Coronary artery (tissue), 2 donors: ENCODE data around the gene DACH2.

Experiments
- DNase-seq: peaks from one replicate; pipeline ENCODE4 v3.0.0-alpha.2; 2017; ENCODE audit warnings: low spot score
- H3K27ac ChIP-seq, 2 donors: fragments of 200-600 bp; sonication (generic); one replicate each; pipeline ENCODE4 v1.5.1; 2016 to 2019
- H3K4me3 ChIP-seq: fragments of 200-600 bp; sonication (generic); 2 replicates; pipeline ENCODE4 v1.5.1; 2016; ENCODE audit warnings: mild to moderate bottlenecking, moderate library complexity
- TF ChIP-seq, protein P1 (sequence below): fragments of 200-600 bp; sonication (generic); IDR thresholded peaks from one replicate; pipeline ENCODE4 v1.5.1; 2019; ENCODE audit warnings: antibody characterized with exemption

DACH2 gene

DNA sequence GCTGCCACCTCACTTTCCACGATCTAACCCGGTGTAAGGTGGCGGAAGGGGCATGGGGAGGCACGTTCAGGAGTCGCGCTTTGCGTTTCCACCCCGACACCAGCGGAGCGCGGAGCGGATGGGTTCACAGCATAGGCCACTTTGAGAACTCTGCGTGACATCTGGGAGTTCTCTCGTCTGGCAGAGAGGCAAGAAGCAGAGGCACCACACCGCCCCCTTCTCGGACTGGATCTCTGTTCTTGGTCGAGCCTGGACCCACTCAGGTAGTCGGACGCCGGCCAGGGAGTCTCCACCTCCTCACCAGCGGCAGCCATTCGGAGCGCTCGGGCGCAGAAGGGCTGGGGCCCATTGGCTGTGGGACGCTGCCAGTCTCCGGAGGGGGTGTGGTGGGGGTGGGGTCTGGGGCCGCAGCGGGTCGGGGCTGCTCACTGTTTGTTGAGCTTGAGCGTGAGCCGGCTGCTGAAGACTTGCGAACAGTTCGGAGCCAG is at the start of gene DACH2:
Gene DACH2 (plus strand): TSS at position 428 of the 488 bp plus-strand sequence.
- TF ChIP-seq, protein P1, sequence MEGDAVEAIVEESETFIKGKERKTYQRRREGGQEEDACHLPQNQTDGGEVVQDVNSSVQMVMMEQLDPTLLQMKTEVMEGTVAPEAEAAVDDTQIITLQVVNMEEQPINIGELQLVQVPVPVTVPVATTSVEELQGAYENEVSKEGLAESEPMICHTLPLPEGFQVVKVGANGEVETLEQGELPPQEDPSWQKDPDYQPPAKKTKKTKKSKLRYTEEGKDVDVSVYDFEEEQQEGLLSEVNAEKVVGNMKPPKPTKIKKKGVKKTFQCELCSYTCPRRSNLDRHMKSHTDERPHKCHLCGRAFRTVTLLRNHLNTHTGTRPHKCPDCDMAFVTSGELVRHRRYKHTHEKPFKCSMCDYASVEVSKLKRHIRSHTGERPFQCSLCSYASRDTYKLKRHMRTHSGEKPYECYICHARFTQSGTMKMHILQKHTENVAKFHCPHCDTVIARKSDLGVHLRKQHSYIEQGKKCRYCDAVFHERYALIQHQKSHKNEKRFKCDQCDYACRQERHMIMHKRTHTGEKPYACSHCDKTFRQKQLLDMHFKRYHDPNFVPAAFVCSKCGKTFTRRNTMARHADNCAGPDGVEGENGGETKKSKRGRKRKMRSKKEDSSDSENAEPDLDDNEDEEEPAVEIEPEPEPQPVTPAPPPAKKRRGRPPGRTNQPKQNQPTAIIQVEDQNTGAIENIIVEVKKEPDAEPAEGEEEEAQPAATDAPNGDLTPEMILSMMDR = no peak
- H3K27ac ChIP-seq = no peak within 1 kb of the TSS
- DNase-seq = peak; percentile 78
- H3K4me3 ChIP-seq = peak within 1 kb of the TSS; percentile 60

DNA sequence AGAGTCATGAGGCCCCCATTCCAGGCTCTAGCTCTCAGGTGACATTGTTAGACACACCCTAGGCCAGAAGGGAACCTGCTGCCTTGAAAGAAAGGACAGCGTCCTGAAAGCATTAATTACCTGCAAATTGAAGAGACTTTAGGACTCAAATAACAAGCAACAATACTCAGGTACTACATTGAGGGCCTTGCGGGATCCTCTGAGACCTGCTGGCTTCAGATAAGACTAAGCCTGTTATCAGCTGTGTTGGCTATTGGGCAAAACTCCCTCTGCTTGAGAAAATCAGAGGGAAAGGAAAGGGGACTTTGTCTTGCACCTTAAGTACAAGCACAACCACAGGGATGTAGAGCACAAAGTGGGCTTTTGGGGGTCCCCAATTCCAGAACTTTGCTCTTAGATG is 45.9 kb upstream of the DACH2 start:
- no peak overlapping the region for H3K27ac ChIP-seq
- TF ChIP-seq, protein P1 = no peak
- no peak overlapping the region for H3K4me3 ChIP-seq
- no peak for DNase-seq

DNA sequence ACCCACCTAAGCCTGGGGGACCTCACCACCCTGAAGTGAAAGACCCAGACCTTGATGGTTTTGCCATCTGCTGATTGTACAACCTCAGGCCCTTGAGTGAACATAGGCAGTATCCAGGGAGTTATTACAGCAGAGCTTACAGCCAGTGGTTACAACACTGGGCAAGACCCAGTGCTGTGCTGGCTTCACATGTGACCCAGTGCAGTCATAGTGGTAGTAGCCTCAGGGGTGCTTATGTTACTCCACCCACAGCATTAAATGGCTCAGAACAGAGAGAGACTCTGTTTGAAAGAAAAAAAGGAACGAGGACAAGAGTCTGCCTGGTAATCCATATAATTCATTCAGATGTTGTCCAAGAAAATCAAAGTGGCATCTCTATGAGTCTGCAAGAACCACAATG is 45.2 kb upstream of the DACH2 start:
- no peak for DNase-seq
- Histone ChIP-seq H3K27ac (no peak overlapping the region), H3K4me3 (no peak overlapping the region)
- TF ChIP-seq, protein P1 = no peak

DNA sequence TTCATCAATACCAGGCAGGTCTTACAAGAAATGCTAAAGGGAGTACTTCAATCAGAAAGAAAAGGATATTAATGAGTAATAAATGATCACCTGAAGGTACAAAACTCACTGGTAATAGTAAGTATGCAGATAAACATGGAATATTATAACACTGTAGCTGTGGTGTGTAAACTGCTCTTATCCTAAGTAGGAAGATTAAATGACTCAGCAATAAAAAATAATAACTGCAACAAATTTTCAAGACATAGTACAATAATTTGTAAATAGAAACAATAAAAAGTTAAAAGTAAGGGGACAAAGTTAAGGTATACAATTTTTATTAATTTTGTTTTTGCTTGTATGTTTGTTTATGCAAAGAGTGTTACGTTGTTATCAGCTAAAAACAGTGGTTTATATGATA is 43.7 kb upstream of the DACH2 start:
- TF ChIP-seq, protein P1 = no peak
- H3K4me3 ChIP-seq = no peak overlapping the region
- DNase-seq = no peak
- H3K27ac ChIP-seq = no peak overlapping the region

DNA sequence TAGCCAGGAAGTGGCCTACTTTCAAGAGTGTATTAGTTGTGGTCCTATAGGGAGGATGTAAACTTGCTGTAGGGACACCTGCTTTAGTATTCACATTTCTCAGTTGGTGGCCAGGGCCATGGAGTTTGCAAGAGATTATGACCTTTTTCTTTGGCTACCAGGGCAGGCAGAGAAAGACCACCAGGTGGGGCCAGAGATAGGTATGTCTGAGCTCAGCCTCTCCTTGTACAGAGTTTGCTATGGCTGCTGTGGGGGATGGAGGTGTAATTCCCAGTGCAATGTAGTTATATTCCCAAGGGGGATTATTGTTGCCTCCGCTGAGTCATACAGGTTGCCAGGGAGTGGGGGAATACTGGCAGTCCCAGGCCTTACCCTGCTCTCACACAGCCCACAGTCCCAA is 26.3 kb upstream of the DACH2 start:
- TF ChIP-seq, protein P1 = no peak
- Histone ChIP-seq H3K4me3 (no peak overlapping the region), H3K27ac (no peak overlapping the region)
- DNase-seq = no peak

DNA sequence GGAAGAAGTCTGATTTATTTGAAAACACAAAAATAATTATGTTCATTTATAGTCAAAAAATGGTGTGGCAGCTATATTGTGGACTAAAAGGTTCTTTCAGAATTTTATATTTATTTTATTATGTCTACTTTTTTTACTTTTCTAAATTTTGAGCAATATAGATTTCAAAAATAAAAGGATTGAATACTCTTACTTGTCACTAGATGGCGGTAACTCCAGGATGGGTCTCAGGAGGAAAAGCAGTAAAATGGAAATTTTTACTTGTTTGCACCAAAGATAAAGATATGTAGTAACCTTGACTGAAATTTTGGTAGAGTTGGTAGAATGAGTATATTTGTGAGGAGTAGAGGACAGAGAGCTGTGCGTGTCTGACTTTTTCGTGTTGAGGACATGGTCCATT is 14.5 kb upstream of the DACH2 start:
- TF ChIP-seq, protein P1 = peak; percentile 47
- DNase-seq = no peak
- H3K4me3 ChIP-seq = no peak overlapping the region
- no peak overlapping the region for H3K27ac ChIP-seq

DNA sequence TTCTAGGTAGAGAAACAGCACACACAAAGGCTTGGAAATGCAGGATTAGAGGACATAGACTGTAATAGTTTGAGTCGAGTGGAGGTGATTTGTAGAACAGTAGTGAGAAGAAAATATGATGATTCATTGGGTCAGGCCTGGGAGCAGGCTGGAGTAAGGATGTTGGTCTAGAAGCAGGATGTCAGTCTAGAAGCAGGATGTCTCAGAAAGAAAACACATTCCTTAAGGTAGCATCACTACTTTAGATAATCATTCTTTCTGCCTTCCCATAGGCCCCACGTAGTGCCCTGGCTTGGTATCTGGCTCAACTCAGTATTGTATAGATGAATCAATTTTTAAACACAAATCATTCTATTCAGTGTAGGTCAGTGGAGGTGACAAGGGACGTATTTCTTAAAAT is 11.2 kb upstream of the DACH2 start:
- Histone ChIP-seq H3K27ac (no peak overlapping the region), H3K4me3 (no peak overlapping the region)
- no peak for DNase-seq
- TF ChIP-seq, protein P1 = no peak
